H1 (cell line): ENCODE results near the gene PPP1R1B. TPM values are rescaled to one million over a fixed set of nuclear protein-coding genes. Genes with fewer than 3 reads are reported as not detected.

Source experiments
- ASH2L ChIP-seq: fragments of 200-600, 300-600 bp; sonication (generic); IDR thresholded peaks from one replicate; pipeline ENCODE4 v1.7.1; 2017; ENCODE audit warnings: low read length
- EZH2 ChIP-seq: fragments of 200-600 bp; sonication (generic); IDR thresholded peaks from 2 replicates; pipeline ENCODE4 v1.7.1; 2012; ENCODE audit warnings: low read depth, mild to moderate bottlenecking, moderate library complexity, low read length, inconsistent platforms; ENCODE audit not compliant: severe bottlenecking
- SUZ12 ChIP-seq: fragments of 200-600 bp; sonication (generic); IDR thresholded peaks from 2 replicates; pipeline ENCODE4 v1.6.1; 2012; ENCODE audit warnings: mild to moderate bottlenecking, inconsistent platforms, low read length, moderate library complexity, mixed read lengths
- polyA plus RNA-seq, 7 experiments: library from polyadenylated mRNA; depleted of rRNA in 3 of 7; stranded (reverse) in 5 of 7; unstranded in 2 of 7; fragments of >200 nt in 5 of 7; fragments of 200-250 nt in 2 of 7; gene quantifications; 1 replicate in 5 of 7; 2 replicates in 1 of 7; 4 replicates in 1 of 7; pipeline versions ENCODE4 v1.2.1 to v1.2.3, GENCODE V29; 2011 to 2013; ENCODE audit warnings: missing spikeins in 2 of 7, mixed read lengths in 2 of 7
- total RNA-seq: library from RNA; stranded (reverse); fragmentation: NEBNext Ultra II Directional; extraction: Animal tissue kit (Norgen Biotek cat#: 25700); gene quantifications from 2 replicates; pipeline ENCODE4 v1.2.1, GENCODE V29; 2021

The PPP1R1B gene
- total and polyA plus RNA-seq, 2 of the 8 experiments (the other 6 are each of a cell fraction or from before 2014, with no cell fraction given) = 10.7 to 22.3 TPM

DNA sequence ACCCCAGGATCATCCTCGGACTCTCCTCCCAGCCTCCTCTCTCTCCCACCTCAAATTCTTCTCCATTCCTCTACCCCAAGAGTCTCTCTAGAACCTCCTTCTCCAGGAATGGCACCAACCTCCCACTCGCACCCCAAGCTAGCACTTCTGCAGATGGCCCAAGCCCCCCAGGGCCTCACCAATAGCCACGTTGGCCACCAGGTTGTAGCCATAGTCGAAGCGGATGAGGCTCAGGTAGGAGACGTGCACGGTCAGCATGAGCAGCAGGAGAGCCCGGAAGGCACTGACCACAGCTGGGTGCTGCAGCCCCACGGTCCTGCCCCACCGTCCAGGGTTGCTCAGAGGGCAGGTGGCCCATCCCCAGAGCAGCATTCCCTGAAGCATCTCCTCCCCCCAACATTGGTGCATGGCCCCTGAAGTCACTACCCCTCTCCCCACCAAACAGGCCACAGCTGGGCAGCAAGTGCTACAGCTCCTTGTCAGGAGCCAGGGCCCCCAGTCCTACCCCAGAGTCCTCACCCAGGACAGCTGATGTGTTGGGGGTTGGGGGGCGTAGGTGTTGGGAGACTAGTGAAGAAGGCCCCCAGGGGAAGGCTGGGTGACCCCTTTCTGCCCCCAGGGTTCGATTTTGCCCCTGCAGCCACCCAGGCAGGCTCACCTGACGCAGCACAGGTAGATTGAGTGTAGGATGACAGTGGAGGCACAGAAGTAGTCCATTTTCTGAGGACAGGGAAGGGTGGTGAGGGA lies 46.8 kb downstream of the PPP1R1B start (continued):
- TF ChIP-seq EZH2 (no peak), ASH2L (no peak), SUZ12 (no peak)
